ENCODE measurements around the gene LYVE1.
A peak's percentile ranks its signal among the peaks of the same experiment; 100 is the strongest.

The LYVE1 gene, protein sequence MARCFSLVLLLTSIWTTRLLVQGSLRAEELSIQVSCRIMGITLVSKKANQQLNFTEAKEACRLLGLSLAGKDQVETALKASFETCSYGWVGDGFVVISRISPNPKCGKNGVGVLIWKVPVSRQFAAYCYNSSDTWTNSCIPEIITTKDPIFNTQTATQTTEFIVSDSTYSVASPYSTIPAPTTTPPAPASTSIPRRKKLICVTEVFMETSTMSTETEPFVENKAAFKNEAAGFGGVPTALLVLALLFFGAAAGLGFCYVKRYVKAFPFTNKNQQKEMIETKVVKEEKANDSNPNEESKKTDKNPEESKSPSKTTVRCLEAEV

DNA sequence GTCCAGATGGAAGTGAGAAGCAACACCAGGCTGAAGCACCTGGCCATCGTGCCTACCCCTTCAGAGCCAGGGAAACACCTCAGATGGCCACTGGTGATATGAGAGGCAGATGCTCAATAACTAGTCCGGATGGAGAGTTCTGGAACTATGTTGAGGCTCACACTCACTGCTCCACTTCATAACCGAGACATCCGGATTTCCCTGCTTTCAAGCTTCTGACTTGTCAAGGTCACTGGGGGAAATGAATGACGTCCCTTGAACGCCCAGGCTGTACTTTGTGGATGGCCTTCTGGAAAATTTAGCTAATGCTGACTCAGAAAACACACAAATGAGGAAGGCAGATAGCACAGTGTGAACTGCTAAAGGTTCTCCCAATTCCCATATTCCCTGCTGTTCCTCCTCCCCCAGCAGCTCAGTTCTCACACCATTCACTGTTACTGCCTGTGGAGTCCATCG, at the start of gene LYVE1:
TSS of gene LYVE1 (minus strand) at position 180 of the 456 bp plus-strand sequence. CDS start at position 47, 133 bp downstream.
- Histone ChIP-seq H2AFZ (ENCODE audit: low read length, unreplicated experiment) (no peak within 1 kb of the TSS), H3K79me2 (ENCODE audit: control insufficient read depth, insufficient read depth, low read length, unreplicated experiment) (no peaks in the 10 kb centered on the region), H3K27ac (ENCODE audit: low read depth, low read length) (no peak within 1 kb of the TSS), H3K27me3 (ENCODE audit: insufficient read depth, low read length) (no peaks in the 10 kb centered on the region), H3K4me1 (ENCODE audit: control insufficient read depth, insufficient read depth, low read length, unreplicated experiment) (no peaks in the 10 kb centered on the region), H3K4me3 (ENCODE audit: low read depth, low read length) (no peak within 1 kb of the TSS), H3K36me3 (ENCODE audit: insufficient read depth, low read length) (no peaks in the 10 kb centered on the region)

DNA sequence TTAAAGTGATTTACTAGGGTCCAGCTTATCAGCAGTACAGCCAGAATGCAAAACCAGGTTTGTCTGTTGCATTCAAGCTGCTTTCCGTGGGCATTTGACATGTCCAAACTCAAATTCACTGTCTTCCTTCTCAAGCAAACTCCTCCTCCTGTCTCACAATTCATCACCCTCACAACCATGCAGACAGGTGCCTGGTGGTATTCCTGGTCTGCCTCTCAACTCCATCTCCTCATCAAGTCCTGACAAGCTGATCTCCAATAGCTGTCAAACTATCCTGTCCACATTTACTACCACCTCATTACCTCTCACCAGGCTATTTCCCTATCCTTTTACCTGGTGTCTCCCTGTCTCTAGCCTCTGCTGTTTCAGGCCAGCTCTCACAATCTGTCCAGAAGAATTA, 49.1 kb upstream of the LYVE1 start:
- Histone ChIP-seq H2AFZ (ENCODE audit: low read length, unreplicated experiment) (no peak overlapping the region), H3K4me1 (ENCODE audit: control insufficient read depth, insufficient read depth, low read length, unreplicated experiment) (no peaks in the 10 kb centered on the region)

DNA sequence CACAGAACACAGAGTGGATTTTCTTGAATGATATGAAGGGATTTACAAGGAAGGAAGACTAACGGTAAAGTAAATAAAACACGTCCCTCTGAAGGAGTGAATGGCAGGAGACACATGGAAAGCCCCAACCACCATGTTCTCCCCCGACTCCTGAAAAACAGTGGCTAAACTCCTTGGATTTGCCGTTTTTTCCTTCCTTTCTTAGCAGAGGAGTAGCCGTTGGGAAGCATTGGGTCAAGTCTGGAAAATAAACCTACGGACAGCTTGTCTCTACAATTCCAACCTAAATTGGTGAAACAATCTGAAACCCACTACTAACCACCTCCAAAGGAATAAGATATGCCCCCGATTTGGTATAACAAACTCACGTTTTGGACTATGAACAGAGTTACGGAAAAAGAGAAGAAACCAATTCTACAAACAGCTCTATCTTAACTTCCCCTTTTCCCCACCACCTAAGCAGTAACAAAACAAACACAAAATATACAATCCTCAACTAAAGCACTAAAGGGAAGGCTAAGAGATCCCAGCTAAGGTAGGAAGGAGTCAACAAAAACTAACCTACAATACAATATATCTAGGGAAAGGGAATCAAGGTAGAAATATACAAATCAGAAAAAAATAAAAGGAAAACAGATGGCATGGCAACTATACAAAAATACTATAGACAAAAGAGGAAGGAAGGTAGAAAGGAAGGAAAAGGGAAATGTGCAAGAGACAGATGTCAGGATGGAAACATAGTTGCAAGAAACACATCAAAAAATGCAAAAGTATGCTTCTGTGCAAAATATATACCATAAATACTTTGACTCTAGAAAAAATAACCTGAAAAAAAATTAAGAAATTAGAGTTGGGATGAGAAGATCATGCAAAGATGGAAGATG, 43.8 kb upstream of the LYVE1 start:
- Histone ChIP-seq H3K27me3 (ENCODE audit: insufficient read depth, low read length) (peaks cover 7% of the 10 kb centered on the region; the same call in 1 of the 2 replicates), H3K4me1 (ENCODE audit: control insufficient read depth, insufficient read depth, low read length, unreplicated experiment) (peaks cover 7% of the 10 kb centered on the region), H3K36me3 (ENCODE audit: insufficient read depth, low read length) (no peaks in the 10 kb centered on the region), H3K27ac (ENCODE audit: low read depth, low read length) (no peak overlapping the region), H3K79me2 (ENCODE audit: control insufficient read depth, insufficient read depth, low read length, unreplicated experiment) (no peaks in the 10 kb centered on the region), H3K4me3 (ENCODE audit: low read depth, low read length) (no peak overlapping the region), H2AFZ (ENCODE audit: low read length, unreplicated experiment) (no peak overlapping the region)

More for the DNA sequence above, 49.1 kb upstream of the LYVE1 start:
- H3K4me3 ChIP-seq (ENCODE audit: low read depth, low read length) = no peak overlapping the region
- no peaks in the 10 kb centered on the region for H3K79me2 ChIP-seq (ENCODE audit: control insufficient read depth, insufficient read depth, low read length, unreplicated experiment)
- H3K27me3 ChIP-seq (ENCODE audit: insufficient read depth, low read length) = 0 out of 2 replicates have a peak, but pooled peaks cover 3% of the 10 kb centered on the region
- no peaks in the 10 kb centered on the region for H3K36me3 ChIP-seq (ENCODE audit: insufficient read depth, low read length)
- H3K27ac ChIP-seq (ENCODE audit: low read depth, low read length) = no peak overlapping the region

DNA sequence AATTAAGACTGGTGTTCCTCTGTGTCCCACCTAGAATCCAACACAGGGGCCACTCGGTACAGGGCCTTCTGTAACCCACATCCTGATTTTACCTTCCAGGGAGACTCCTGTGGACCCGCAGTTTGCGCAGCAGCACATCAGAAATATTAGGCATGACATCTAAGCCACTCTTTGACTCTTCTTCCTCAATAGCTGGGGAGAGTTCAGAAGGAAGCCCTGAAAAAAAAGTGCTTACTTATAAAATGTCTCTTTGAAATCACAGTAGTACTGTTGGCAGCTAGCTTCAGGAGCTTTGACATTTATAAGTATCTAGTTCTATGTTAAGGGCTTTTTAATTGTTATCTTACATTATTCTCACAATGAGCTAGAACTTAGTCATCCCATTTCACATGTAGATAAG, 41.2 kb upstream of the LYVE1 start:
- Histone ChIP-seq H2AFZ (ENCODE audit: low read length, unreplicated experiment) (no peak overlapping the region), H3K4me1 (ENCODE audit: control insufficient read depth, insufficient read depth, low read length, unreplicated experiment) (peaks cover 33% of the 10 kb centered on the region), H3K36me3 (ENCODE audit: insufficient read depth, low read length) (no peaks in the 10 kb centered on the region), H3K79me2 (ENCODE audit: control insufficient read depth, insufficient read depth, low read length, unreplicated experiment) (no peaks in the 10 kb centered on the region), H3K27ac (ENCODE audit: low read depth, low read length) (no peak overlapping the region), H3K4me3 (ENCODE audit: low read depth, low read length) (no peak overlapping the region), H3K27me3 (ENCODE audit: insufficient read depth, low read length) (peaks cover 7% of the 10 kb centered on the region; the same call in 1 of the 2 replicates)

DNA sequence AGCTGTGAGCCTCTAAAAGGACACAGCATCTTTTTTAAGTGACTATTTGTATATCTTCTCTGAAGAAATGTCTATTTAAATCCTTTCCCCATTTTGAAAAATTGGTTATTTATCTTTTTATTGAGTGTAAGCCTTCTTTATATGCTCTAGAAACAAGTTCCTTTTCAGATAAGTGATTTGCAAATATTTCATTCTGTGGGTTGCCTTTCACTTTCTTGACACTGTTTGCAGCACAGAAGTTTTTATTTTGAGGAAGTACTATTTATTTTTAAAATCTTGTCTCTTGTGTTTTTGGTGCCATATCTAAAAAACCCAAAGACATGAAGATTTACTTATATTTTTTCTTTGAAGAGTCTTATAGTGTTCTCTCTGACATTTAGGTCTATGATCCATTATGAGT, 40.1 kb upstream of the LYVE1 start:
- no peak overlapping the region for H3K4me3 ChIP-seq (ENCODE audit: low read depth, low read length)
- H3K36me3 ChIP-seq (ENCODE audit: insufficient read depth, low read length) = no peaks in the 10 kb centered on the region
- H2AFZ ChIP-seq (ENCODE audit: low read length, unreplicated experiment) = no peak overlapping the region
- H3K79me2 ChIP-seq (ENCODE audit: control insufficient read depth, insufficient read depth, low read length, unreplicated experiment) = no peaks in the 10 kb centered on the region
- H3K4me1 ChIP-seq (ENCODE audit: control insufficient read depth, insufficient read depth, low read length, unreplicated experiment) = peaks cover 42% of the 10 kb centered on the region
- no peak overlapping the region for H3K27ac ChIP-seq (ENCODE audit: low read depth, low read length)
- H3K27me3 ChIP-seq (ENCODE audit: insufficient read depth, low read length) = peaks cover 7% of the 10 kb centered on the region; the same call in 1 of the 2 replicates

DNA sequence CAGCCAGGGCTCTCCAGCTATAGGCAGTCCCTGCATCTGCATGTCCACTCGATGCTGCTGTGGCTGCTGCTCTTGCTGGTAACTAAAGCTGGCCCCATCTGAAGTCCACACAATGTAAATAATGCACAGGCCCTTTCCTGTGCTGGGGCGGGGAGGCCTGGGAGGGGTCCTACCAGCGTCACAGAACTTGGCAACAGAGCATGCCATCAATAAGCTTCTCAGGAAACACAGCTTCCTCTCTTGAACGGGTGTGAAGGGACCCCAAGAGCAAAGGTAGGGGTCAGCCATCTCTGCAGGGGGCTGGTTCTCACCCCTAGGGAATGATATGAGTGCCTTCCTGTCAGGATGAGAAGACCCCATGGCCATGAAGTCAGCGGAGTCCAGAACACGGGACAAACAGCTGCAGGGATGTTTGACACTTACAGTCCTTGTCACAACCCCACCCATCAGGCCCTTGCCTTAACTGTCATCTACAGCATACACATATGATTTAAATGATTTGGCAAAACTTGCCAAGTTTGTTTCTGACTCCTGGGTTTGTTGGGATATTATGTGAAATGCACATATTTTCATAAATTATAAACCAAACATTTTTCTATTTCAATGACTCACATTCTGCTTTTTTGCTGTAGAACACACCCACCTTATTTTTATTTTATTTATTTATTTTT, 39.1 kb upstream of the LYVE1 start:
- Histone ChIP-seq H3K79me2 (ENCODE audit: control insufficient read depth, insufficient read depth, low read length, unreplicated experiment) (no peaks in the 10 kb centered on the region), H3K4me3 (ENCODE audit: low read depth, low read length) (no peak overlapping the region), H3K27me3 (ENCODE audit: insufficient read depth, low read length) (peaks cover 4% of the 10 kb centered on the region; the same call in 1 of the 2 replicates), H3K36me3 (ENCODE audit: insufficient read depth, low read length) (no peaks in the 10 kb centered on the region), H3K27ac (ENCODE audit: low read depth, low read length) (no peak overlapping the region), H3K4me1 (ENCODE audit: control insufficient read depth, insufficient read depth, low read length, unreplicated experiment) (peaks cover 42% of the 10 kb centered on the region), H2AFZ (ENCODE audit: low read length, unreplicated experiment) (no peak overlapping the region)

DNA sequence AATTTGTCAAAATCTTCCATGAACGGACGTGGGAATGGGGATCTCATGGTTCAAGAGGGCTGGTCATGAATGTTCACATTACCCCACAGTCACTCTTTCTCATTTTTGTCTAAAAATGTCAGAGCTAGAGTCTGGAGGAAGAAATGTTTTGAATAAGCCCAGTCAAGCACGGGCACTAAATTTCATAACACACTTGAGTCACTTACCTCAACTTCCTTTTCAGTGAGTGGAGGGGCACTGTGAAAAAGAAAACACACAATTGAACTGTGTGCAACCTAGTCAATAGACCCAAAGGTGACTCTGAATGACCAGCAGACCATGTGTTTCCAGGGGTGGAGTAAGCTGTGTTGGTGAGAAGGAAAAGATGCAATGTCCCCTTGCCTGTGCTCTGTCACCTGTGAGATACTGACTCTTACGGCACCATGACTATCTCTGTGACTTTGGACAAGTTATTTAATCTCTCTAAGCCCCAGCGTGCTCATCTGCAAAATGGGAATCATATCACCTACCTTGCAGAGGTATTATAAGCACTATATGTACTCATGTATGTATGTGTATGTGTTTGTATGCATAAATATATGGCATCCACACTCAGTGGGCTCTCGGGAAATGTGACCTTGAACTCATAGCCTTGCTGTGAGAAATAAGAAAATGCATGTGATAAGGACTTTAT, 38.2 kb upstream of the LYVE1 start:
- Histone ChIP-seq H3K79me2 (ENCODE audit: control insufficient read depth, insufficient read depth, low read length, unreplicated experiment) (no peaks in the 10 kb centered on the region), H2AFZ (ENCODE audit: low read length, unreplicated experiment) (no peak overlapping the region), H3K4me1 (ENCODE audit: control insufficient read depth, insufficient read depth, low read length, unreplicated experiment) (peaks cover 42% of the 10 kb centered on the region), H3K4me3 (ENCODE audit: low read depth, low read length) (peak overlapping the region; percentile 15), H3K27me3 (ENCODE audit: insufficient read depth, low read length) (peaks cover 4% of the 10 kb centered on the region; the same call in 1 of the 2 replicates), H3K27ac (ENCODE audit: low read depth, low read length) (peak overlapping the region; percentile 85), H3K36me3 (ENCODE audit: insufficient read depth, low read length) (no peaks in the 10 kb centered on the region)

DNA sequence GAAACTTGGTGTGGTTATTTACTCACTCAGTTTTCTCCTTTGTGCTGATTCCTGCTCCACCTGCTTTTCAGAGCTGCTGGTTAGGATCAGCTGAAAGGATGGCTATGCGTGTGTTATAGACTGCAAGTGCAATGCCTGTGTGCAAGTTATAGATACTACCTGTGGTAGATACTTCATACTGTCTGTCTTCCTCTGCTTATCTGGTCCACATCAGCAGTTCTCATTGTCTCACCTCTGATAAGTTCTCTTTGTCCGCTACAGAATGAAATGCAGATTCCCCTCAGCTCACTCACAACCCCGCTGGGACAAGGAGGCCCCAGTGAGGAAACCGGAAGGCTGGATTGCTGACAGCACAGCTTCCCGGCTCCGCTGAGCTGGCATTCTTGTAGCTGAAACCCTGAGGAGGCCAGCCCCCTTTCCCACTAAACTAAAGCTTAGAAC, 37.5 kb upstream of the LYVE1 start:
- peak overlapping the region; percentile 15 for H3K4me3 ChIP-seq (ENCODE audit: low read depth, low read length)
- H2AFZ ChIP-seq (ENCODE audit: low read length, unreplicated experiment) = no peak overlapping the region
- H3K4me1 ChIP-seq (ENCODE audit: control insufficient read depth, insufficient read depth, low read length, unreplicated experiment) = peaks cover 42% of the 10 kb centered on the region
- H3K27me3 ChIP-seq (ENCODE audit: insufficient read depth, low read length) = 0 out of 2 replicates have a peak, but pooled peaks cover under 1% of the 10 kb centered on the region
- no peaks in the 10 kb centered on the region for H3K36me3 ChIP-seq (ENCODE audit: insufficient read depth, low read length)
- H3K27ac ChIP-seq (ENCODE audit: low read depth, low read length) = peak overlapping the region; percentile 85
- no peaks in the 10 kb centered on the region for H3K79me2 ChIP-seq (ENCODE audit: control insufficient read depth, insufficient read depth, low read length, unreplicated experiment)

DNA sequence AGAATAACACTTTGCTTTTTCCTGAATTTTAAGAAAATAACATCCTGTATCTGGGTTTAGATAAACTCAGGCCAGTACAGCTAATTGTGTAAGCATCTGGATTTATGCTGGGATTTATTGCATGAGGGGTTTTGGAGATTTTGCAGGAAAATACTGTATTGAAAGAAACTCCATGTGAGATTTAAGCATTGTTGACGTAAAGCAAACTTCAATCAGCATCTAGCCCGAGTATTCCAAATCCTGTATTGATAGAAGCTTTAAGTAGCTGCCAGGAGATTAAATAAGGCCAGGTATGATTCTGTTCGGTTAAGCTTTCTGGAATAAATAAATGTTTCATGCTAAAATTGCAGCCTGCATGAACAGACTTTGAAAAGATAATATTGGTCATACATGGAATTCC, 36.3 kb upstream of the LYVE1 start:
- Histone ChIP-seq H2AFZ (ENCODE audit: low read length, unreplicated experiment) (no peak overlapping the region), H3K36me3 (ENCODE audit: insufficient read depth, low read length) (no peaks in the 10 kb centered on the region), H3K4me3 (ENCODE audit: low read depth, low read length) (no peak overlapping the region), H3K79me2 (ENCODE audit: control insufficient read depth, insufficient read depth, low read length, unreplicated experiment) (no peaks in the 10 kb centered on the region), H3K4me1 (ENCODE audit: control insufficient read depth, insufficient read depth, low read length, unreplicated experiment) (peaks cover 42% of the 10 kb centered on the region), H3K27ac (ENCODE audit: low read depth, low read length) (no peak overlapping the region), H3K27me3 (ENCODE audit: insufficient read depth, low read length) (no peaks in the 10 kb centered on the region)

DNA sequence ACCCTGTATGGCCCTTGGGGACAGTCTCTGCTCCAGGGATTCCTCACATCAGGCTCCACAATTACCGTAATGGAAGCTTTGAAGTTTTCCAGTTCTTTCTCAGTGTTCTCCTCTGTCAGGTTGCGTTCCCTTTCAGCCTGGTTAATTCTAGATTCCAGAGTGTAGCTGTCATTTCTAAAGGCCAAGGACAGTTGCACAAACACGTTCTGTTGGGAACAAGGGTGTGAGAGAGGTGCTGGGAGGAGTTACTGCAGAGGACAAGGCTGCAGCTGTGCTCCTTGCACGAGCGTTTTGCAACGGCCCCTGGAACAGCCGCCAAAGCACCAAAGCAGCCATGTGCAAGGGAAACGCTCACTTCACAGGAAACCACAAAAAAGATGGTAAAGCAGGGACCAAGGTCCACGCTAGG, 35.9 kb upstream of the LYVE1 start:
- H3K4me1 ChIP-seq (ENCODE audit: control insufficient read depth, insufficient read depth, low read length, unreplicated experiment) = peaks cover 42% of the 10 kb centered on the region

More for the DNA sequence above, 35.9 kb upstream of the LYVE1 start:
- Histone ChIP-seq H2AFZ (ENCODE audit: low read length, unreplicated experiment) (no peak overlapping the region), H3K36me3 (ENCODE audit: insufficient read depth, low read length) (no peaks in the 10 kb centered on the region), H3K4me3 (ENCODE audit: low read depth, low read length) (no peak overlapping the region), H3K27me3 (ENCODE audit: insufficient read depth, low read length) (no peaks in the 10 kb centered on the region), H3K27ac (ENCODE audit: low read depth, low read length) (no peak overlapping the region), H3K79me2 (ENCODE audit: control insufficient read depth, insufficient read depth, low read length, unreplicated experiment) (no peaks in the 10 kb centered on the region)

Measured in ACC112 (cell line).